Retinal pigment epithelial cell (primary cell): ENCODE results near the gene MFSD1.

Source experiments
- DNase-seq: peaks from one replicate; pipeline ENCODE4 v3.0.0-alpha.2; 2010; ENCODE audit warnings: low read depth
- H3K4me3 ChIP-seq: 2 replicates; pipeline ENCODE4 v1.5.1; 2011; ENCODE audit warnings: mild to moderate bottlenecking, low read length, control low read depth, moderate library complexity
- CTCF ChIP-seq: conservative IDR thresholded peaks from 2 replicates; pipeline ENCODE4 v1.5.1; 2011; ENCODE audit warnings: low read depth, low read length, control low read depth, inconsistent platforms

The MFSD1 gene

GRCh38 chr3:158831861-158832260 is 30.0 kb downstream of the MFSD1 start:
- TF ChIP-seq CTCF = no peak
- no peak for DNase-seq
- H3K4me3 ChIP-seq = no peak overlapping the region

GRCh38 chr3:158835631-158836030 is 33.8 kb downstream of the MFSD1 start:
- no peak overlapping the region for H3K4me3 ChIP-seq
- no peak for TF ChIP-seq CTCF
- DNase-seq = no peak

- H3K4me3 ChIP-seq = no peak overlapping the region
- DNase-seq = no peak
- no peak for TF ChIP-seq CTCF
These were observed 34.5 kb downstream of the MFSD1 start for GRCh38 chr3:158836312-158836711.

GRCh38 chr3:158837240-158837639 is 35.4 kb downstream of the MFSD1 start:
- no peak for DNase-seq
- H3K4me3 ChIP-seq = no peak overlapping the region
- TF ChIP-seq CTCF = no peak

- H3K4me3 ChIP-seq = no peak overlapping the region
- no peak for DNase-seq
- TF ChIP-seq CTCF = no peak
These were observed 38.1 kb downstream of the MFSD1 start for GRCh38 chr3:158839966-158840365.

GRCh38 chr3:158841387-158841786 is 39.5 kb downstream of the MFSD1 start:
- H3K4me3 ChIP-seq = no peak overlapping the region
- DNase-seq = no peak
- TF ChIP-seq CTCF = no peak

GRCh38 chr3:158842976-158843375 is 41.1 kb downstream of the MFSD1 start:
- no peak overlapping the region for H3K4me3 ChIP-seq
- TF ChIP-seq CTCF = no peak
- DNase-seq = no peak
